WI38 (cell line): ENCODE measurements around the gene ZBED1.
"Not testable (repeated sequence)": the region's sequence is repeated elsewhere in the genome, so short reads cannot be mapped to it uniquely, and the experiment has no call there.

ENCODE experiments used
- H3K4me3 ChIP-seq: 2 replicates; pipeline ENCODE4 v1.5.1; 2011; ENCODE audit warnings: low read depth, mild to moderate bottlenecking, control low read depth, low read length
- TF ChIP-seq, protein P1 (sequence below): IDR thresholded peaks from 2 replicates; pipeline ENCODE4 v1.5.1; 2012; ENCODE audit warnings: low read depth, mild to moderate bottlenecking, control low read depth, low read length

The ZBED1 gene

GRCh38 chrX:2458309-2458708 is 42.5 kb downstream of the ZBED1 start:
- TF ChIP-seq, protein P1, sequence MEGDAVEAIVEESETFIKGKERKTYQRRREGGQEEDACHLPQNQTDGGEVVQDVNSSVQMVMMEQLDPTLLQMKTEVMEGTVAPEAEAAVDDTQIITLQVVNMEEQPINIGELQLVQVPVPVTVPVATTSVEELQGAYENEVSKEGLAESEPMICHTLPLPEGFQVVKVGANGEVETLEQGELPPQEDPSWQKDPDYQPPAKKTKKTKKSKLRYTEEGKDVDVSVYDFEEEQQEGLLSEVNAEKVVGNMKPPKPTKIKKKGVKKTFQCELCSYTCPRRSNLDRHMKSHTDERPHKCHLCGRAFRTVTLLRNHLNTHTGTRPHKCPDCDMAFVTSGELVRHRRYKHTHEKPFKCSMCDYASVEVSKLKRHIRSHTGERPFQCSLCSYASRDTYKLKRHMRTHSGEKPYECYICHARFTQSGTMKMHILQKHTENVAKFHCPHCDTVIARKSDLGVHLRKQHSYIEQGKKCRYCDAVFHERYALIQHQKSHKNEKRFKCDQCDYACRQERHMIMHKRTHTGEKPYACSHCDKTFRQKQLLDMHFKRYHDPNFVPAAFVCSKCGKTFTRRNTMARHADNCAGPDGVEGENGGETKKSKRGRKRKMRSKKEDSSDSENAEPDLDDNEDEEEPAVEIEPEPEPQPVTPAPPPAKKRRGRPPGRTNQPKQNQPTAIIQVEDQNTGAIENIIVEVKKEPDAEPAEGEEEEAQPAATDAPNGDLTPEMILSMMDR, result no peak

GRCh38 chrX:2457289-2458133 is 43.3 kb downstream of the ZBED1 start:
- TF ChIP-seq, protein P1, result no peak
- no peak overlapping the region for H3K4me3 ChIP-seq

More at GRCh38 chrX:2458309-2458708, 42.5 kb downstream of the ZBED1 start:
- H3K4me3 ChIP-seq, result no peak overlapping the region

- H3K4me3 ChIP-seq, result not testable (repeated sequence)
These were observed 44.7 kb downstream of the ZBED1 start for GRCh38 chrX:2456091-2456490.

- not testable (repeated sequence) for H3K4me3 ChIP-seq
These were observed 46.2 kb downstream of the ZBED1 start for GRCh38 chrX:2454620-2455019.

DNA sequence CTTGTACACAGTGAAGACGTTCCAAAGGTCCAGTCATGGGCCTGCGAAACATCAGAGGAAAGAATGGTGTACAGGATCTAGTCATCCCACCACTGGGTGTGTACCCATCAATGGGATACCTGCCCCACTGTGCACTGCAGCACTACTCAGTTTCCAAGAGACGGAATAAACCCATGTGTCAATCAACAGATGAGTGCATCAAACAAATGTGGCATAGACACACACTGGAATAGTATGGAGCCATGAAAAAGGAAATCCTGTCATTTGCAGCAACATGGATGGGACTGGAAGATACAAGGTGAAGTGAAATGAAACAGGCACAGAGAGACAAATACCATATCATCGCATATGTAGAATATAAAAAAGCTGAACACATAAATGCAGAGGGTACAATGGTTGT is 48.0 kb downstream of the ZBED1 start:
- H3K4me3 ChIP-seq, result no peak overlapping the region
- TF ChIP-seq, protein P1, result no peak

DNA sequence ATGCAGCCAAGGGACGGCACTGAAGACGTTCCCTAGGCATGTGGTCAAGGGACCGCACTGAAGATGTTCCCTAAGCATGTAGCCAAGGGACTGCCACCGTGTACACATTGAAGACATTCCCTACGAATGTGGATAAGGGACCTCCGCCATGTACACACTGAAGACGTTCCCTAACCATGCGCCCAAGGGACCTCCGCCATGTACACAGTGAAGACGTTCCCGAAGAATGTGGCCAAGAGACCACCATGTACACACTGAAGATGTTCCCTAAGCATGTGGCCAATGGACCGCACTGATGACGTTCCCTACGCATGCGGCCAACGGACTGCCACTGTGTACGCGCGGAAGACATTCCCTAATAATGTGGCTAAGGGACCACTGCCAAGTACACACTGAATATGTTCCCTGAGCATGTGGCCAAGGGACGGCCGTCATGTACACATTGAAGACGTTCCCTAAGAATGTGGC is 48.4 kb downstream of the ZBED1 start:
- H3K4me3 ChIP-seq, result no peak overlapping the region
- TF ChIP-seq, protein P1, result no peak

GRCh38 chrX:2451501-2452316 is 49.1 kb downstream of the ZBED1 start:
- H3K4me3 ChIP-seq, result no peak overlapping the region
- TF ChIP-seq, protein P1, result no peak

- no peak overlapping the region for H3K4me3 ChIP-seq
- TF ChIP-seq, protein P1, result no peak
These were observed 50.1 kb downstream of the ZBED1 start for GRCh38 chrX:2450681-2451080.
